Activated T-helper 2 cell treated with anti-CD3 and anti-CD28 coated beads, Interferon-gamma antibody, Interleukin-2, Interleukin-4, amounts not matched to agents 10 μg/mL and 5 μg/mL and 100 μg/mL, durations not matched to agents 14 hours and 24 hours and 36 hours (primary cell): ENCODE results near the gene FADS3. TPM values are rescaled to one million over a fixed set of nuclear protein-coding genes. Genes with fewer than 3 reads are reported as not detected.
"Not testable (repeated sequence)": the region's sequence is repeated elsewhere in the genome, so short reads cannot be mapped to it uniquely, and the experiment has no call there.

Source experiments
- DNase-seq: peaks from one replicate; pipeline ENCODE4 v3.0.0; 2021; ENCODE audit warnings: low spot score
- H3K27ac Mint-ChIP-seq: one replicate; pipeline ENCODE4 v1.8.0; 2021; ENCODE audit warnings: mixed read lengths
- H3K27me3 Mint-ChIP-seq: one replicate; pipeline ENCODE4 v1.8.0; 2021; ENCODE audit warnings: low read depth, mixed read lengths
- H3K36me3 Mint-ChIP-seq: one replicate; pipeline ENCODE4 v1.8.0; 2021; ENCODE audit warnings: low read depth, mixed read lengths
- H3K4me1 Mint-ChIP-seq: one replicate; pipeline ENCODE4 v1.8.0; 2021; ENCODE audit warnings: low read depth, mixed read lengths
- H3K4me3 Mint-ChIP-seq: one replicate; pipeline ENCODE4 v1.8.0; 2021; ENCODE audit warnings: low read depth, mild to moderate bottlenecking, moderate library complexity, mixed read lengths
- H3K9me3 Mint-ChIP-seq: one replicate; pipeline ENCODE4 v1.8.0; 2021; ENCODE audit warnings: mixed read lengths
- intact Hi-C: fragments of 100-400 bp; cut with micrococcal nuclease; formaldehyde crosslinking; loops from one replicate; pipeline ENCODE4 v1.15.1; 2023
- total RNA-seq: library from RNA; stranded (reverse); gene quantifications from 2 replicates; pipeline ENCODE4 v1.2.3, GENCODE V29; 2022

FADS3 gene
- total RNA-seq, 1 donor from 2014 or later: 22.1 TPM

DNA sequence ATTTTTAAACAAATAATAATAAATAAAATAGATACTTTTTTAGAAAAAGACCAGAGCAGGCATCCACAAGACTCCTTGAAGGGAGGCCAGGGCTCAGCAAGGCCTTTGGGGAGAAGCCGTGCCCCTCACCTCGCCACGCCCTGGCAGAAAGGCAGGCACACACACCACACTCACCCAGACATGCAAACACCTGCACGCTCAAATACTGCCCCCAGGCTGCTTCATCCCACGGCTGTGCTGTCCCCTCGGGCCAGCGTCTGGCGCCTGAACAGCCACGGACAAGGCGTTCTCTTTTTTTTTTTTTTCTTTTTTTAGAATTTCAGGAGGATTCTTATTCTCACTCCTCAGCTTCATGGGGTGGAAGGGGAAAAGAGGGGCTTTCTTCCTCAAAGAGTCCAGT lies 1.5 kb downstream of the FADS3 start:
- Mint-ChIP-seq H3K9me3 (no peaks in the 10 kb centered on the region), H3K4me3 (no peak overlapping the region), H3K4me1 (no peaks in the 10 kb centered on the region), H3K27ac (no peak overlapping the region), H3K36me3 (no peaks in the 10 kb centered on the region), H3K27me3 (no peaks in the 10 kb centered on the region)
- intact Hi-C loops: loop anchor here (5.0 kb wide), 1 partner anchor 98 kb away; the partner anchor contains the start of genes FEN1 and TMEM258
- no peak for DNase-seq

GRCh38 chr11:61888590-61888989 lies 2.8 kb downstream of the FADS3 start:
- H3K4me3 Mint-ChIP-seq: no peak overlapping the region
- intact Hi-C loops: no loop called here

DNA sequence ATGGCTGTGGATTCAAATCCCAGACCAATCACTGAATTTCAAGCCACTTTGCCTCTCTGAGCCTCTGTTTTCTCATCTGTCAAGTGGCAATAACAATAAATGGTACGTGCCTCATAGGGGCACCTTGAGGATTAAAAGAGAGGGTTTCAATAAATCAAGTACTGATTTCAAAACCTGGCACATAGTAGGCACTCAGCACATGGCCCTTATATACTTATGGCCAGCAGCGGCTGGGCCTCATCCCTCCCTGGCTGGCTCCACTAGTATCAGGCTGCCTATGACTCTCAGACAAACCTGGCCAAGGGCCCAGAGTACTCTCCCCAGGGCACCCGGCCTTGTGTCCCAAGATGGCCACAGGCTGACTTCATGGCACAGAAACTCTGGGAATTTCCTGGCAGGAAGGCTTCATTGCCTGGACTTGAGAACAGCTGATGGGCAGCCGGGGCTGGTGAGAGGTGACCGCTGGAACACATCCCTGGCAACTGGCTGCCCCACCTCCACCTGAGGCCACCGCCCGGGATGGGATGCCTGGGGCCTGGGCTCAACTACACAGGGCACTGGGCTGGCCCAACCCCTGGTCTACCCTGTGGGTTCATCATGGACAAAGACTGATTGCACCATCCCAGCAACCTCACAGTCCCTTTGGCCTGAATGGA lies 3.4 kb downstream of the FADS3 start:
- H3K27me3 Mint-ChIP-seq: no peaks in the 10 kb centered on the region
- no peaks in the 10 kb centered on the region for H3K9me3 Mint-ChIP-seq
- no peak overlapping the region for H3K27ac Mint-ChIP-seq
- H3K4me3 Mint-ChIP-seq: no peak overlapping the region
- H3K36me3 Mint-ChIP-seq: no peaks in the 10 kb centered on the region
- intact Hi-C loops: no loop called here
- no peaks in the 10 kb centered on the region for H3K4me1 Mint-ChIP-seq
- no peak for DNase-seq

More at GRCh38 chr11:61888590-61888989, 2.8 kb downstream of the FADS3 start:
- H3K9me3 Mint-ChIP-seq: no peaks in the 10 kb centered on the region
- no peak for DNase-seq
- no peaks in the 10 kb centered on the region for H3K36me3 Mint-ChIP-seq
- no peaks in the 10 kb centered on the region for H3K4me1 Mint-ChIP-seq
- H3K27ac Mint-ChIP-seq: no peak overlapping the region
- H3K27me3 Mint-ChIP-seq: no peaks in the 10 kb centered on the region

- H3K36me3 Mint-ChIP-seq: no peaks in the 10 kb centered on the region
- intact Hi-C loops: no loop called here
- H3K4me3 Mint-ChIP-seq: no peak overlapping the region
- no peaks in the 10 kb centered on the region for H3K27me3 Mint-ChIP-seq
- no peaks in the 10 kb centered on the region for H3K9me3 Mint-ChIP-seq
- H3K4me1 Mint-ChIP-seq: no peaks in the 10 kb centered on the region
- DNase-seq: no peak
- no peak overlapping the region for H3K27ac Mint-ChIP-seq
Measured at GRCh38 chr11:61886643-61887042, 4.7 kb downstream of the FADS3 start.

GRCh38 chr11:61885784-61886580 lies 5.4 kb downstream of the FADS3 start:
- Mint-ChIP-seq H3K36me3 (no peaks in the 10 kb centered on the region), H3K27ac (no peak overlapping the region), H3K4me3 (no peak overlapping the region), H3K9me3 (no peaks in the 10 kb centered on the region), H3K27me3 (no peaks in the 10 kb centered on the region), H3K4me1 (no peaks in the 10 kb centered on the region)
- DNase-seq: no peak
- intact Hi-C loops: no loop called here

DNA sequence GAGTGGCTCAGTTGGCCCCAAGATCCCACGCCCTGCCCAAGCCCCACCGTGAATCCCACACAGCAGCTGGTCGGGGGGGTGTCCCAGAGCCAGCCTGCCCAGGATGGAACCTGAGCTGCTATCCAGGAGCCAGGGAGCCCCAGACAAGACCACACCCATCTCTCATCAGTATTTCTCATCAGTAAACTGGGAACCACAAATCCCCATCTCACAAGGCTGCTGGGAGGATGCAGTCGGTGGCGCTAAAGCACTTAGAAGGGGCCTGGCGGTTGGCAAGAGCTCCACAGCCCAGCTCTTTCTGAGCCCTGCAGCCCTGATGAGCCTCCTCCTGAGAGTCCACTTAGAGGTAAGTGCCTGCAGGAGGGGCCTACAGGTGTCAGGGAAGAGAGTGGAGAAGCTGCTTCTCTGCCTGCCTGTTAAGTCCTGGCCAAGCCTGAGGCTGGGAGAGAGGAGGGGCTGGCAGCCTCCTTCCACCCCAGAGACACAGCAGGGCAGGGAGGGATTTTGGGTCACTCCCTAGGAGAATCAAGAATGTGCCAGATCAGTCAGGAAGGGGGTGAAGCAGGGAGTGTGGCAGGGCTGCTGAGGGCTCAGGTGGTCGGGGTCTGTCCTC lies 6.1 kb downstream of the FADS3 start:
- Mint-ChIP-seq H3K27ac (no peak overlapping the region), H3K4me1 (no peaks in the 10 kb centered on the region), H3K36me3 (no peaks in the 10 kb centered on the region), H3K4me3 (no peak overlapping the region), H3K9me3 (no peaks in the 10 kb centered on the region), H3K27me3 (peaks cover 2% of the 10 kb centered on the region)
- no peak for DNase-seq
- intact Hi-C loops: no loop called here

- H3K27ac Mint-ChIP-seq: no peak overlapping the region
- no peaks in the 10 kb centered on the region for H3K36me3 Mint-ChIP-seq
- H3K9me3 Mint-ChIP-seq: no peaks in the 10 kb centered on the region
Measured at GRCh38 chr11:61883947-61884346, 7.4 kb downstream of the FADS3 start.

DNA sequence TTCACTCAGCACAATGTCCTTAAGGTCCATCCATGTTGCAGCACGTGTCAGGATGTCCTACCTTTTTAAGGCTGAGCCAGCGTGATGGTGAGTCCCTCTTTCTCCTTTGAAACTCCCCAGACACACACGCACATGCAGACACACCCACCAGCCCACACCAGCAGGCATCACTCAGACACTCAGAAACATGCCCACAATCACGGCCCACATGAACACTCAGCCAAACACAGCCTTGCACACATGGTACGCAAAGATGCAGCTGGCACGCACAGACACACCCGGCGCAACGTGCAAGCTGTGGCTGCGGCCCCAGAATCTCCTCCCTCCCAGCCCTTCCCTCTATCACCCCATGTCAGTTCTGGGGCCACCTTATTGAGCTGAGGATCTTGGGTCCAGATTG lies 8.0 kb downstream of the FADS3 start:
- Mint-ChIP-seq H3K27ac (no peak overlapping the region), H3K9me3 (no peaks in the 10 kb centered on the region), H3K36me3 (no peaks in the 10 kb centered on the region), H3K4me1 (no peaks in the 10 kb centered on the region), H3K4me3 (no peak overlapping the region), H3K27me3 (peaks cover 2% of the 10 kb centered on the region)
- intact Hi-C loops: no loop called here
- no peak for DNase-seq

More at GRCh38 chr11:61883947-61884346, 7.4 kb downstream of the FADS3 start:
- intact Hi-C loops: no loop called here
- no peaks in the 10 kb centered on the region for H3K4me1 Mint-ChIP-seq
- no peak overlapping the region for H3K4me3 Mint-ChIP-seq
- DNase-seq: no peak
- H3K27me3 Mint-ChIP-seq: peaks cover 2% of the 10 kb centered on the region

- Mint-ChIP-seq H3K4me1 (no peaks in the 10 kb centered on the region), H3K36me3 (no peaks in the 10 kb centered on the region), H3K9me3 (no peaks in the 10 kb centered on the region), H3K4me3 (no peak overlapping the region), H3K27ac (no peak overlapping the region), H3K27me3 (peaks cover 2% of the 10 kb centered on the region)
- DNase-seq: no peak
- intact Hi-C loops: no loop called here
Measured at GRCh38 chr11:61882879-61883278, 8.5 kb downstream of the FADS3 start.

GRCh38 chr11:61882267-61882666 lies 9.1 kb downstream of the FADS3 start:
- H3K27me3 Mint-ChIP-seq, H3K4me1 Mint-ChIP-seq, H3K27ac Mint-ChIP-seq, H3K9me3 Mint-ChIP-seq, intact Hi-C loops, H3K36me3 Mint-ChIP-seq, H3K4me3 Mint-ChIP-seq, DNase-seq: not testable (repeated sequence)

DNA sequence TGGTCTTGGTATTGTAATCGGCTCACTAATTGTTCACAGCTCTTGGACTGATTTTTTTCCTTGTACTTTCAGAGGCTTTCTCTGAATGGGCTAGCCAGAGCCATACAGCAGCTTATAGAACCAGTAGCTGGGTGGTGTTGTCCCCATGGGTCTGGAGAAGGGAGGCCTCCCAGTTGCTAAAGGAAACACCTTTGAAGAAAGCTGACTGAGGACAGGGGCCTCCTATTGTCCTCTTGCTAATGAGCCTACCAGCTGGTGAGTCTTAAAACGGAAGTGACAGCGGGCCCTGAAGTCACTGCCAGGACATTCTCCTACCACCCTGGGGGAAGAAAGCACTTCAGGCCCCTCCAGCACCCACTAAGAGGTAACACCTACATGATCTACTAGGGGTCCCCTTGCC lies 9.9 kb downstream of the FADS3 start:
- DNase-seq: no peak
- peaks cover 2% of the 10 kb centered on the region for H3K27me3 Mint-ChIP-seq
- H3K9me3 Mint-ChIP-seq: no peaks in the 10 kb centered on the region
- H3K27ac Mint-ChIP-seq: no peak overlapping the region
- intact Hi-C loops: no loop called here
- no peaks in the 10 kb centered on the region for H3K4me1 Mint-ChIP-seq
- H3K4me3 Mint-ChIP-seq: no peak overlapping the region
- H3K36me3 Mint-ChIP-seq: no peaks in the 10 kb centered on the region

DNA sequence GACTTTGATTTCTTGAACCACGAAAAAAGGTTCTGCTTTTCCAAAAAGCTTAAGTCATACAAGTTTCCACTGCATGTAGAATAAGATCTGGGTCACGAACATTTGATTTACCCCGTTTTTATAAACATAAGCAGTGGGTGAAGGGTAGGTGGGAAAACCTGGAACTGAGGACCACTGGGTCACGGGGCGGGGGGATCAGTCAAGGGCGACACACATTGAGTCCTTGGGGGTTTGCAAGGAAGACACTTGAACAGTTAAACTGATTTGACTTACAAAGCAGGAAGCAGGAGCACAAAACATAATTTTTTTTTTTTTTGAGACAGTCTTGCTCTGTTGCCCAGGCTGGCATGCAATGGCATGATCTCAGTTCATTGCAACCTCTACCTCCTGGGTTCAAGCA lies 10.9 kb downstream of the FADS3 start:
- DNase-seq: no peak
- Mint-ChIP-seq H3K36me3 (no peaks in the 10 kb centered on the region), H3K27ac (no peak overlapping the region), H3K4me3 (no peak overlapping the region), H3K9me3 (no peaks in the 10 kb centered on the region), H3K27me3 (peaks cover 2% of the 10 kb centered on the region), H3K4me1 (no peaks in the 10 kb centered on the region)
- intact Hi-C loops: no loop called here

DNA sequence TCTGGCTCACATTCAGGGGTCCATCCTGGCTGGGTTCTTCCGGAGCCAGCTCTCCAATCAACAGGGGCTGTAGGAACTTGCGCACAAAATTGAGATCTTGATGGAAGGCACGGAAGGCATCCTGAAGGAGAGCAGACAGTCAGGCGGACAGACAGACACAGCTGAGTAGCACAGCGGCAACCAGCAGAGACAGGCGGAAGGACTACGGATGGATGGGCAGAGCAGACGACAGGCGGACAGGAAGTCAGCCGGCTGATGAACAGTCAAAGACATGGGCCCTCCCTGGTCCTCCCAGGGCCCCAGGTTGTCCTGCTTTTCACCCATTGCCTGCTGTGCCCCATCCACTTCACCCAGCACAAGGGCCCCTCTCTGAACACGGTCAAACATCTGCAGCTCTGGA lies 11.3 kb downstream of the FADS3 start:
- Mint-ChIP-seq H3K27ac (no peak overlapping the region), H3K27me3 (peaks cover 2% of the 10 kb centered on the region), H3K36me3 (no peaks in the 10 kb centered on the region), H3K9me3 (no peaks in the 10 kb centered on the region), H3K4me1 (no peaks in the 10 kb centered on the region), H3K4me3 (no peak overlapping the region)
- no peak for DNase-seq
- intact Hi-C loops: no loop called here
